Ovary (tissue), 3 donors: ENCODE data around the gene TXNIP.

Source experiments
- POLR2A ChIP-seq: fragments of 450-650 bp; IDR thresholded peaks from one replicate; pipeline ENCODE4 v1.6.1; 2017; ENCODE audit warnings: antibody characterized with exemption, mild to moderate bottlenecking, moderate library complexity
- TF ChIP-seq, protein P1 (sequence below), 3 donors: fragments of 450-650 bp in 2 of 3; fragments of 200-600 bp in 1 of 3; IDR thresholded peaks; one replicate each; pipeline versions ENCODE4 v1.5.1 to v1.8.0; 2016 to 2022; ENCODE audit warnings: antibody characterized with exemption in 3 of 3, mild to moderate bottlenecking in 1 of 3
- donor health status: DM: no; HTN: no; CAD: no.

GRCh38 chr1:145956361-145956760 is 40.0 kb downstream of the TXNIP start:
- TF ChIP-seq, protein P1, sequence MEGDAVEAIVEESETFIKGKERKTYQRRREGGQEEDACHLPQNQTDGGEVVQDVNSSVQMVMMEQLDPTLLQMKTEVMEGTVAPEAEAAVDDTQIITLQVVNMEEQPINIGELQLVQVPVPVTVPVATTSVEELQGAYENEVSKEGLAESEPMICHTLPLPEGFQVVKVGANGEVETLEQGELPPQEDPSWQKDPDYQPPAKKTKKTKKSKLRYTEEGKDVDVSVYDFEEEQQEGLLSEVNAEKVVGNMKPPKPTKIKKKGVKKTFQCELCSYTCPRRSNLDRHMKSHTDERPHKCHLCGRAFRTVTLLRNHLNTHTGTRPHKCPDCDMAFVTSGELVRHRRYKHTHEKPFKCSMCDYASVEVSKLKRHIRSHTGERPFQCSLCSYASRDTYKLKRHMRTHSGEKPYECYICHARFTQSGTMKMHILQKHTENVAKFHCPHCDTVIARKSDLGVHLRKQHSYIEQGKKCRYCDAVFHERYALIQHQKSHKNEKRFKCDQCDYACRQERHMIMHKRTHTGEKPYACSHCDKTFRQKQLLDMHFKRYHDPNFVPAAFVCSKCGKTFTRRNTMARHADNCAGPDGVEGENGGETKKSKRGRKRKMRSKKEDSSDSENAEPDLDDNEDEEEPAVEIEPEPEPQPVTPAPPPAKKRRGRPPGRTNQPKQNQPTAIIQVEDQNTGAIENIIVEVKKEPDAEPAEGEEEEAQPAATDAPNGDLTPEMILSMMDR (IDR thresholded peaks at IDR 0.05) = no peak
- TF ChIP-seq POLR2A = no peak
